ENCODE results near the gene CKS2. TPM values are rescaled to one million over a fixed set of nuclear protein-coding genes. Genes with fewer than 3 reads are reported as not detected.

Gene CKS2
- total RNA-seq, 120 experiments from 2014 or later = 2.1 to 21.1 (median 5.6) TPM

Small RNAs within 50 kb of the gene (microRNA-seq; reads per million reads assigned to microRNA genes)
- gene MIR3153 = 0 to 0.28 (median 0) reads per million in 43 experiments

Other genes starting within 250 kb of the CKS2 start
- gene SHC3, start 132.4 kb upstream of the CKS2 start, total RNA-seq = 100 to 1,000 TPM in 82 of 120 experiments, 10 to 100 TPM in 38; 32.9 to 165 (median 108) TPM
- 10 to 100 TPM; 37.7 to 76.2 (median 54.3) TPM for gene SECISBP2, start 7.3 kb downstream of the CKS2 start, total RNA-seq
- gene SEMA4D, start 186.9 kb downstream of the CKS2 start, total RNA-seq = 100 to 1,000 TPM in 116 of 120 experiments, 10 to 100 TPM in 4; 90.5 to 697 (median 192) TPM

Measured in dorsolateral prefrontal cortex (tissue), 118 donors.